ENCODE measurements around the gene TIFAB. TPM values are rescaled to one million over a fixed set of nuclear protein-coding genes. Genes with fewer than 3 reads are reported as not detected.
A peak's percentile ranks its signal among the peaks of the same experiment; 100 is the strongest.

The TIFAB gene
- total and polyA plus RNA-seq, 2 experiments from 2014 or later = not detected

DNA sequence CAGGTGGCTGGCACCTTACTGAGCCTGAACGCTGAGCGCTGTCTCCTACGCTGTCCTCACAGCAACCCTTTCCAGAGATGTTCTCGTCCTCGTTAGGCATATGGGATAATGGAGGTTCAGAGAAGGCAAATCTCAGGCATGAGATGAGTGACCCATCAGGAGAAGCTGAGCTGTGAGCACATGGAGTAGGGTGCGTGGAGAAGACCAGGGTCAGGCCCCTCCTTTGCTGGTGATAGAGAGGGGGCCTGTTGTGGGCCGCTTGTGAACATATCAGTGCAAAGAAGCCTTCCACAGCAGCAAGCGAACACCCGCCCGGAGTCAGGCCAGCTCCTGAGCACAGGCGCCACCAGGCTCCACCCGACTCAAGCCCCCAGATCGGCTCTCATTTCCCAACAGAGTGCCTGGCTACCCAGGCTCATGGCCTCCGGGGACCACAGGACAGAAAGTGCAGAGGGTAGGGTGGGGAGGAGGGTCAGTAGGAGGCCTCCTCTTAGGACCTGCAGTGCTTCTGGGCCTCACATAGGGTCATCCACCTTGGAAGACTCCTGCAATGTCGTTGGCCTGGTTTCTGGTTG is 15.0 kb upstream of the TIFAB start:
- DNase-seq (ENCODE audit: low spot score) (no peak), ATAC-seq (peak; percentile 5)
- no peak overlapping the region for H3K27ac ChIP-seq (ENCODE audit: low read depth)
- H3K9me3 Mint-ChIP-seq = no peaks in the 10 kb centered on the region
- peak overlapping the region; percentile 57 for H3K4me3 ChIP-seq
- no peaks in the 10 kb centered on the region; the same call in 1 of the 2 replicates for H4K20me1 ChIP-seq (replicated peaks; ENCODE audit: insufficient read depth)
- H3K36me3 Mint-ChIP-seq (ENCODE audit: low read depth) = no peaks in the 10 kb centered on the region
- no peaks in the 10 kb centered on the region for H3F3A ChIP-seq (replicated peaks; ENCODE audit: low read depth)
- 0 out of 2 replicates have a peak overlapping the region, but pooled peaks have one; percentile 94 for H2AFZ ChIP-seq
- H3K9me2 ChIP-seq (ENCODE audit: insufficient read depth) = no peaks in the 10 kb centered on the region
- H3K36me3 ChIP-seq (ENCODE audit: insufficient read depth) = no peaks in the 10 kb centered on the region
- H3K4me3 Mint-ChIP-seq = peak overlapping the region; percentile 76
- H3K27ac Mint-ChIP-seq = no peak overlapping the region
- TF ChIP-seq CTCF (conservative IDR thresholded peaks at IDR 0.05; ENCODE audit: low read depth in 2 of 2) (no peak), EZH2 (IDR thresholded peaks at IDR 0.05; ENCODE audit: low read depth, unreplicated experiment) (peak; percentile 31)
- peaks cover 14% of the 10 kb centered on the region; the same call in 1 of the 2 replicates for H3K4me1 ChIP-seq (ENCODE audit: insufficient read depth)
- H3K27me3 ChIP-seq (ENCODE audit: insufficient read depth) = peaks cover 96% of the 10 kb centered on the region
- H3K27me3 Mint-ChIP-seq (ENCODE audit: insufficient read depth, low read depth, poor library complexity) = peaks cover 80% of the 10 kb centered on the region
- H3K4me2 ChIP-seq = peak overlapping the region; percentile 88
- no peaks in the 10 kb centered on the region for H3K79me2 ChIP-seq (replicated peaks; ENCODE audit: insufficient read depth)
- H3K4me1 Mint-ChIP-seq = peaks cover 21% of the 10 kb centered on the region

GRCh38 chr5:135466178-135467050 is 14.3 kb upstream of the TIFAB start:
- H3K27me3 Mint-ChIP-seq (ENCODE audit: insufficient read depth, low read depth, poor library complexity) = peaks cover 77% of the 10 kb centered on the region
- Histone ChIP-seq H3K27ac (ENCODE audit: low read depth) (no peak overlapping the region), H4K20me1 (replicated peaks; ENCODE audit: insufficient read depth) (no peaks in the 10 kb centered on the region; the same call in 1 of the 2 replicates), H3K27me3 (ENCODE audit: insufficient read depth) (peaks cover 92% of the 10 kb centered on the region), H3K79me2 (replicated peaks; ENCODE audit: insufficient read depth) (no peaks in the 10 kb centered on the region), H3K4me1 (ENCODE audit: insufficient read depth) (peaks cover 14% of the 10 kb centered on the region; the same call in 1 of the 2 replicates), H3K36me3 (ENCODE audit: insufficient read depth) (no peaks in the 10 kb centered on the region), H3F3A (replicated peaks; ENCODE audit: low read depth) (no peaks in the 10 kb centered on the region), H3K4me3 (peak overlapping the region; percentile 57), H3K4me2 (peak overlapping the region; percentile 88), H2AFZ (peak overlapping the region; percentile 94), H3K9me2 (ENCODE audit: insufficient read depth) (no peaks in the 10 kb centered on the region)
- H3K9me3 Mint-ChIP-seq = no peaks in the 10 kb centered on the region
- peak overlapping the region; percentile 76 for H3K4me3 Mint-ChIP-seq
- DNase-seq (ENCODE audit: low spot score) = peak; percentile 93
- H3K36me3 Mint-ChIP-seq (ENCODE audit: low read depth) = no peaks in the 10 kb centered on the region
- TF ChIP-seq, protein P1, sequence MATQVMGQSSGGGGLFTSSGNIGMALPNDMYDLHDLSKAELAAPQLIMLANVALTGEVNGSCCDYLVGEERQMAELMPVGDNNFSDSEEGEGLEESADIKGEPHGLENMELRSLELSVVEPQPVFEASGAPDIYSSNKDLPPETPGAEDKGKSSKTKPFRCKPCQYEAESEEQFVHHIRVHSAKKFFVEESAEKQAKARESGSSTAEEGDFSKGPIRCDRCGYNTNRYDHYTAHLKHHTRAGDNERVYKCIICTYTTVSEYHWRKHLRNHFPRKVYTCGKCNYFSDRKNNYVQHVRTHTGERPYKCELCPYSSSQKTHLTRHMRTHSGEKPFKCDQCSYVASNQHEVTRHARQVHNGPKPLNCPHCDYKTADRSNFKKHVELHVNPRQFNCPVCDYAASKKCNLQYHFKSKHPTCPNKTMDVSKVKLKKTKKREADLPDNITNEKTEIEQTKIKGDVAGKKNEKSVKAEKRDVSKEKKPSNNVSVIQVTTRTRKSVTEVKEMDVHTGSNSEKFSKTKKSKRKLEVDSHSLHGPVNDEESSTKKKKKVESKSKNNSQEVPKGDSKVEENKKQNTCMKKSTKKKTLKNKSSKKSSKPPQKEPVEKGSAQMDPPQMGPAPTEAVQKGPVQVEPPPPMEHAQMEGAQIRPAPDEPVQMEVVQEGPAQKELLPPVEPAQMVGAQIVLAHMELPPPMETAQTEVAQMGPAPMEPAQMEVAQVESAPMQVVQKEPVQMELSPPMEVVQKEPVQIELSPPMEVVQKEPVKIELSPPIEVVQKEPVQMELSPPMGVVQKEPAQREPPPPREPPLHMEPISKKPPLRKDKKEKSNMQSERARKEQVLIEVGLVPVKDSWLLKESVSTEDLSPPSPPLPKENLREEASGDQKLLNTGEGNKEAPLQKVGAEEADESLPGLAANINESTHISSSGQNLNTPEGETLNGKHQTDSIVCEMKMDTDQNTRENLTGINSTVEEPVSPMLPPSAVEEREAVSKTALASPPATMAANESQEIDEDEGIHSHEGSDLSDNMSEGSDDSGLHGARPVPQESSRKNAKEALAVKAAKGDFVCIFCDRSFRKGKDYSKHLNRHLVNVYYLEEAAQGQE (IDR thresholded peaks at IDR 0.05; ENCODE audit: unreplicated experiment) = no peak
- TF ChIP-seq JUNB (IDR thresholded peaks at IDR 0.05; ENCODE audit: unreplicated experiment) (no peak), EZH2phosphoT487 (IDR thresholded peaks at IDR 0.05; ENCODE audit: unreplicated experiment) (no peak), NANOG (IDR thresholded peaks at IDR 0.05; ENCODE audit: borderline replicate concordance) (no peak), ZNF114 (CRISPR knock-in tag; IDR thresholded peaks at IDR 0.05) (no peak), EZH2 (IDR thresholded peaks at IDR 0.05; ENCODE audit: low read depth, unreplicated experiment) (peak; percentile 66), STAT1 (IDR thresholded peaks at IDR 0.05; ENCODE audit: unreplicated experiment) (no peak), ZNF331 (CRISPR knock-in tag; IDR thresholded peaks at IDR 0.05; ENCODE audit: low read depth) (no peak), CTCF (conservative IDR thresholded peaks at IDR 0.05; ENCODE audit: low read depth in 2 of 2) (peak; percentile 76 to 93)
- TF ChIP-seq, protein P2, sequence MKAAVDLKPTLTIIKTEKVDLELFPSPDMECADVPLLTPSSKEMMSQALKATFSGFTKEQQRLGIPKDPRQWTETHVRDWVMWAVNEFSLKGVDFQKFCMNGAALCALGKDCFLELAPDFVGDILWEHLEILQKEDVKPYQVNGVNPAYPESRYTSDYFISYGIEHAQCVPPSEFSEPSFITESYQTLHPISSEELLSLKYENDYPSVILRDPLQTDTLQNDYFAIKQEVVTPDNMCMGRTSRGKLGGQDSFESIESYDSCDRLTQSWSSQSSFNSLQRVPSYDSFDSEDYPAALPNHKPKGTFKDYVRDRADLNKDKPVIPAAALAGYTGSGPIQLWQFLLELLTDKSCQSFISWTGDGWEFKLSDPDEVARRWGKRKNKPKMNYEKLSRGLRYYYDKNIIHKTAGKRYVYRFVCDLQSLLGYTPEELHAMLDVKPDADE (IDR thresholded peaks at IDR 0.05) = no peak
- peak; percentile 90 for ATAC-seq
- H3K27ac Mint-ChIP-seq = no peak overlapping the region
- peaks cover 21% of the 10 kb centered on the region for H3K4me1 Mint-ChIP-seq

Measured in GM23338 (cell line).